NCI-H82 treated with DMSO at 0.1 percent for 48 hours (cell line): ENCODE measurements around the gene RNF166.

Source experiments
- DNase-seq: peaks from one replicate; lab custom pipeline; 2025; ENCODE audit not compliant: unreplicated experiment; lab: John Stamatoyannopoulos, UW

The RNF166 gene

DNA sequence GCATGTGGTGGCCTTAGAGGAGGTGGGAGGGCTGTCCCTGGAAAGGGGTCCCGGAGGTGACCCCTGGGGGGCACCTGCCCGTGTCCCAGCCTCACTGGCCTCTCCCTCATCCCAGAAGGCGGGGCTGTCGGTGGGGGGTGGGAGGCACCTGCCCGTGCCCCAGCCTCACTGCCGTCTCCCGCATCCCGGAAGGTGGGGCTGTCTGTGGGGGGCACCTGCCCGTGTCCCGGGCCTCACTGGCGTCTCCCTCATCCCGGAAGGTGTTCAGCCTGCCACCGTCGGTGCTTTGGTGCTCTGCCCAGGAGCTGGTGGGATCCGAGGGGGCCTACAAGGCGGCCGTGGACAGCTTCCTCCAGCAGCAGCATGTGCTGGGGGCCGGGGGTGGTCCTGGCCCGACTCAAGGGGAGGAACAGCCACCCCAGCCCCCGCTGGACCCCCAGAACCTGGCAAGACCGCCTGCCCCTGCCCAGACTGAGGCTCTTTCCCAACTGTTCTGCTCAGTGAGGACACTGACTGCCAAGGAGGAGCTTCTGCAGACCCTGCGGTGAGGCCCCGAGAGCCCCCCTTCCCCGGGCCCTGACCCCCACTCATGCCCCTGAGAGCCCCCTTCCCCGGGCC is 6.3 kb upstream of the RNF166 start:
- no peak for DNase-seq

DNA sequence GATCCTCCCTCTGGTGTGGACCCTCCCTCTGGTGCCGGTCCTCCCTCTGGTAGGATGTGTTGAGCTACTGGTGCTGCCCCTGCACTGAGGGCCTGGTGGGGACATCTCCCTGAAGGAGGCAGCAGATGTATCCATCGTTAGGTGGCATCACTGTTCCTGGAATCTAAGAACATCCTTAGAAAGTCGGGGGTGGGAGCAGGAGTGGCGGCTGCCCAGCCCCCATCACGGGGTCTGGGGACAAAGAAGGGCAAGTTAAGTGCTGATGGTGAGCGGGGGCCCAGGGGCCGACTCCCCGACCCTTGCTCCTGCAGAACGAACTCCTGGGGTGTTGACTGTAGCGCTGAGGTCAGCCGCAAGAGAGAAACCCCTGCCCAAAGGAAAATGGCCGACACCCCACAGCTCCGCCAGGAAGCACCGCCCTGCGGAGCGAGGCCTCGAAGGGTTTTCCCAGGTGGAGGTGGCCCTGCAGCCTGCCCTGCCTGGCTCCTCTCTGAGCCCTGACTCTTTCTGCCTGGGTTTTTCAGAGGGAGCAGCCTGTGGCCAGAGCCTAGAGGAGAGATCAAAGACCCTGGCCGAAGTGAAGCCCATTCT is 5.6 kb upstream of the RNF166 start:
- DNase-seq, result no peak

DNA sequence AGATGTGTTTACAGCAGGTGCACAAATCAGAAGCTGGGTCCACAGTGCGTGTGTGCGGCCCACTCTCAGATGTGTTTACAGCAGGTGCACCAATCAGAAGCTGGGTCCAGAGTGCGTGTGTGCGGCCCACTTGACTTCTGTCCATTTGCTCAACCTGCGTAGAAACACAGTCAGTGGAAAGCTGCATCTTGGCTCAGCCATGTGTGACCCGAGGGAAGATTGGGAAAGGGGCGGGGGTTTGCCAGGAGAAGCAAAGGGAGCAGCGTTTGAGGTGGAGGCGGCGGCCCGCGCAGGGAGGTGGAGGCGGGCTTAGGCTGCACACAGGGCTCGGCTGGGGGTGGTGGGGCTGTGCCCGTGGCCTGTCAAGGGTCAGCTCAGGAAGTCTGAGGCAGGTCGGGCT is 4.3 kb upstream of the RNF166 start:
- DNase-seq, result no peak

DNA sequence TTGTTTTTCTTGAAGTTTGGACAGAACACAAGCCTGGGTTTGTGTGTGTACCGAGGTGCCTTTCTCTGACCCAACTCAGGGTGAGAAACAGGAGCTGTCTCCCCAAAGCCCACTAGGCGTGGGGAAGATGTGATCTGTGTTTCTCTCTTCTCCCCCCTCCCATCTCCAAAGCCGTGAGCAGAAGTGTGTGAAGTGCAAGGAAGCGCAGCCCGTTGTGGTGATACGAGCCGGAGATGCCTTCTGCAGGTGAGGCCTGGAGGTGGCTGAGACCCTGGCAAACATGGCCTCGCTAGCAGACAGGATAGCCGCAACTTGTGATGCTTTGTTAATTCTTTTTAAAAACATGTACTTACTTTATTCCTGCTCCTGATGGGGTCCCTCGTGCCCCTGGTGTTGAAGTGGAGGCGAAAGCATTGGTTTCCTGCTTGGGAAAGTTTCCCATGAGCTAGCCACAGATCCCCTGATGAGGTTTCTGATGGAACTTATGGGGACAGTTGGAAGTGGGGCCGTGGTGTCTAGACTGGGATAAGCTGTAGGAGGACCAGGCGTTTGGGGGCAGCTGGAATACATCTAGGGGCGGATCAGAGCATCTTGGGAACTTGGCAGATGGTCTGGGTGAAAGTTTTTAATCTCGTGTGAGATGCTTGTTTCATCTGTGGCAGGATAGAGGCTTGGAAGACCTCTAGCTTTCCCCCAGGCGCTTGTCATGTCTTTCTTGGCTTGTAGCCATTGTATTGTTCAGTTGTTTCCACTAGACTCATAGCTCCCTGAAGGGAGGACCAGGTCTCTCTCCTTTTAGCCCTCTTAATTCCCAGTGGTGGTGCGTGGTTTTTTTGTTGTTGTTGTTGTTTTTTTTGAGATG is 988 bp upstream of the RNF166 start:
- DNase-seq, result peak; percentile 33

DNA sequence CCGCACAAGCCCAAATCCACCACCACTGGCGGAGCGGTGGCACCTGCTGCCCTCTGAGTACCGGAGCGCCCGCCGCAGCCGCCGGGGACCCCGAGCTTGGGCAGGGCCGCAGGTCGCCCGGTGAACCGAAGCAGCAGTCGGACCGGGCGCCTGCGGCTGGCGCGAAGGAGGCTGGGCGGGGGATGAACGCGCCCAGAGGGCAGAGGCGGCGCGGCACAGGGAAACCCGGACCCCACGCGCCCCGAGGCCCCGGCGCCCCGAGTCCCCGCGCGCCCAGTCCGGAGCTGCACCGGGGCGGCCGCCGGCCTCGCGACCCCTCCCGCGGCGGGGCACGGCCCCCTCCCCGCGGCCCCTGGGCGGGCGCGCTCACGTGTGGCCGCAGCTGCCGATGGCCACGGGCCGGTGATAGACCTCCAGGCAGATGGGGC is 393 bp downstream of the RNF166 start:
- DNase-seq, result no peak

DNA sequence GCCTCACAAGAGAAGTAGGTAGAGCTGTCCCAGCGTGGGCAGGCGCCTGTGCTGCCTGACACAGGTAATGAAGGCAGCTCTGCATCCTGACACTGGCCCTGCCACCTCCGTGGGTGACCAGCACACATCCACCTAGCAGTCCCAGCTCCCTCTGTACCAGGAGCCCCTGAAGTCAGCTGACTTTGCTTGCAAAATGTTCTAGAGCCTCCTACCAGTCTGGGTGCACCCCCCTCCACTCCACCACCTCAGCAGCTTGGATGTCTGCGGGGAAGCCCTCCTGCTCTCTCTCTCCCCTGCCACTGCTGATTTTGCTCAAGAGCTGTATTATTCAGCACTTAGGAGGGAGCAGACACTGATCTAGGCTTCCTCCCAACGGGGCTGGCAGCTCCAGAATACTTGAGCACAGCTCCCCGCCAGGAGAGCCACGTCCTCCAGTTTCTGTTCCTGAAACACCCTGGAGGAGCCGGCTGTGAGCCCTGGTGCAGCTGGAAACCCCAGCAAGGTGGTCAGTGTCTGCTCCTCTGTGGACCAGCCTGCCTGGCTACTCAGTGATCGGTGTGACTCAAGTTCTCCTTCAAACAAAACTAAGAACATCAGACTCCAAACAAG is 1.0 kb downstream of the RNF166 start:
- DNase-seq, result no peak

DNA sequence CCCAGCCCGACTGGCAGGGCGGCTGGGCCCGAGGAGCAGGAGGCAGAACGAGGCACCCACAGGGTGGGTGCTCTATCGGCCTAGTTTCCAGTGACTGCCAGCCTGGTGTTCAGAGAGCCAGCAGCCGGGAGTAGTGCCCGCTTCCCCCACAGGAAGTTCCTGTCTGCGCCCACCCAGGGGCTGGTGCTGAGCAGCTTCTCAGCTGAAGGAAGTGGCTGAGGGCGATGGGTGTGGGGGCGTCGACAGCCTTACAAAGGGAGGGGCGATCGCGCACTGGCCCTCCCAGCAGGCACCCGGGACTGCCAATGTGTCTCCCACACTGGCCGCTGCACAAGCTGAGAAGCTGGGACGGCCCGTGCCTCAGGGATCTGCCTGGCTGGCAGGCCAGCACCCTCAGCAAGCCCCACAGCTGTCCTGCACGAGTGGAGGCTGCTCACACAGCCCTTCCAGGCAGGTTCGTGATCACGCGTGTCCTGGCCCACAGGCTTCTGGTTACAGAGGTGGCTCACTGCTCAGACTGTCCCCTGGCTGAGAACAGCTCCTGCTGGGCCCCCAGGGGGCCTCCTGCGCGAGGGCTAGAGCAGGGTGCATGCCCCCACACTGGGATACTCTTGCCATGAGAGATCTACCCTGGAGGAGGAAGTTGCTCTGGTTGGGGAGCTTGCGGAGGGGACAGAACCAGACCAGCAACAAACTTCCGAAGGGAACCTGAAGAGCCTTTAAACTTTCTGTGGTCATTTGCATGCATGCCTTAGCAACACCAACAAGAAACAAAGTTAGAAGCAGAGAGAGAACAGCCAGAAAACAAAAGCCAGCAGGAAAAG is 2.5 kb downstream of the RNF166 start:
- DNase-seq, result no peak

DNA sequence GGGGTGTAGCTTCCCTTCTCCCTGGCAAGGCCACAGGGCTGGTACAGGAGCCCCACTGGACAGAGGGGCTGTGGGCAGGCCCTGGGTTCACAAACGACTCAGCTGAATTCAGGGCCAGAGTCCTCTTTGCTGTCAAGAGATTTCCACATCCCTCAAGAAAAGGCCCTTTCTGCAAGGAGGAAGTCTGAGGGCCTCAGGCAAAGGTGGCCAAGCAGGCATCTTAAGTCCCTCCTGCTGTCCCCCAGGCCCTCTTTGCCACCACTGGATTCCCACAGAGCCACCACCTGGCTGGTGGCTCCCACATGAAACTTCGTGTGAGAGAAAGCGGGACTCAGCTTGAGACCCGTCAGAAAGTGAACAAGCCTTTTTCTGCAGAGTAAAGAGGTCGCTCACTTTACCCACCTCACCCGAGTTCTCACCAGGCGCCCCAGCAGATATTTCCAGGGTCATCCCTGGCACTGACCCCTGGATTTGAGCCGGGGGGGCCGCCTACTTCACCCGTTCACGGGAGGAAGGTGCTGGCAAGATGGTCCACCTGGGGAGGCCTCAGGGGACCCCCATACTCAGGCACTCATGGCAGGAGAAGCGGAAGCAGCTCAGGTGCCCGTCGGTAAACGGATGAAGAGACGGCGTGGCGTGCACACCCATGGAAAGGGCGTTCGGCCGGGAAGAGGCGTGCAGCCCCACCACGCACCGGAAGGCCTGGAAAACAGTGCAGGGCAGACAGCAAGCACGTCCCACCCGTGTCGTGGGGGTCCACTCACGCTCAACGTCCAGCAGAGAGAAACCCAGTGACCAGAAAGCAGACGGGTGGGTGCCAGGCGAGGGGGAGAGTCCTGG is 3.6 kb downstream of the RNF166 start:
- no peak for DNase-seq

DNA sequence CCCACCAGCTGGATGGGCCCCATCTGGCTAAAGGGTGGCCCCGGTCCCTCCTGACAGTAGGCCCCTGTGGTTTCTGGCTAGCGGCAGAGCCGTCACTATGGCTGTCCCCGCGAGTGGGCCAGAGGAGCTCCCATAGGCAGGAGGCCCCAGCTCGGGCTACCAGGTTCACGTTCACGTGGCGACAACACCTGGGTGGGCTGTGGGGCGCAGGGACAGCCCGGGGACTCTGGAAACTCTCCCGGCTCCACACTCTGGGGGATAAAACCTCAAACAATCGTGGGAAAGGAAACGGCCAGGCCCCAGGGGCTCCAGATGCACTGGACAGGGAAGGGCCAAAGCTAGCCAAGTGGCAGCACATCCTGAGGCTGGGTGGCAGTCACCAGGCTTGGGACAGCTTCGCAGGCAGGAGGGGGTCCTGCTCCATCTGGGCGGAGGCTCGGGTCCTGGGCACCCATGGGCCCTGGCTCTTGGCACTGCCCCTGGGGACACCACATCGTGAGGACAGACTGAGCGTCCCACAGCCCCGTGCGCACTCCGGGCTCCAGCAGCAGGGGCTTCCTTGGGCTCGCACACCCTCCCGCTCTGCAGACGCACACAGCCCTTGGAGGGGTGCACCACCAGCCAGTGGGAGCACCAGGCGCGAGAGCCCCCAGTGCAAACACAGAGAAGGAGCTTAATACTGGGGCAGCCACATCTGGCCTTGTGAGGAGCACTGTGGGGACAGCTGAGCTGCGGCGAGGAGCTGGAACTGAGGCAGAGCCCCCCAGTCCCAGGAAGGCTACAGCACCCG is 4.4 kb downstream of the RNF166 start:
- DNase-seq, result no peak

DNA sequence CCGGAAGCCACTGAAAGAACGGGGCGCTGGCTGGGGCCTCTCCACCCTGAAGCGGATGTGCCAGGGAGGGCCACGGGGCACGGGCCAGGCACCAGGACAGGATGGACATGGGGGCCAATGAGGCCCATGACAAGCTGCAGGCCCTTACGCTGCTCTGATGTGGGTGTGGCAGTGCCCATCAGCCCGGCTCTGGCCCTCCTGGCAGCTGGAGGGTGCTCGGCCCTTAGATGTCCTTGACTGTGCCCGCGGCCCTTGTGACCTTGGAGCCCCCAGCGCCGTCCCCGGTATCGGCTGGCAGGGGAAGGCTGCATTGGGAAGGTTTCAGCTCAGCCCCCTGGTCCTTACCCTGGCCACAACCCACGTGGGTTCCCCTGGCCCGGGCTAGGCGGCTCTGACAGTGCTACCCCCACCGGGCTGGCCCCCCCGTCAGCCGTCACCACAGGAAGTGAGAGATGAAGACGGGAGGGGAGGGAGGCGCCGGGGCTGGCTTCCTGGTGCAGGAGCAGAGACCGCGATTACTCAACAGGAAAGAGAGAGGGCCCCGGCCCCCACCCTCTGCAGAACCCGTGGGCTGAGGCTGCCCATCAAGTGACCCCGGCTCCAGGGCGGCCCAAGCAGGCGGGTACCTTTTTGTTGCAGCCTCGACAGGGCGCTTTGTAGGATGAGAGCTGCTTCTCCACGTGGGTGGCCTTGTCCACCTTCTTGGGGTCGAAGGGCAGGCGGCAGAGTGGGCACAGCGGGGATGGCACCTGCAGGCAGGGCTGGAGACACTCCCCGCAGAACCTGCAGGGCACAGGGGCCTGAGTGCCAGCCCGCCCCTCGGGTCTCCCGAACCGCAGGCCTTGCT is 5.3 kb downstream of the RNF166 start:
- no peak for DNase-seq

DNA sequence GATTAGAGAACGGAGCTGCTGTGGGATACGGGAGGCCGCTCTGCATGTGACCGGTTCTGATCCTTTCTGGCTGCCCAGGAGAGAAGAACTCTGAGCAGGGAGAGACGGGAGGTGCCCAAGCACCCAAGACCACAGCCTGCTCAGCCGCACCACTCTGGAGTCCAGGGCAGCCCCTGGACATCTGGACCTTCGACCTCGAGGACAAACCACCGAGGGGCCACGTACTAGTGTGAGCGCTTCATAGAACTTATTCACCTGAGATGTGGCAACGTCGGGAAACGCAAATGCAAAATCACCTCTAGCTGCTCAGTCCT is 5.9 kb downstream of the RNF166 start:
- DNase-seq, result no peak

DNA sequence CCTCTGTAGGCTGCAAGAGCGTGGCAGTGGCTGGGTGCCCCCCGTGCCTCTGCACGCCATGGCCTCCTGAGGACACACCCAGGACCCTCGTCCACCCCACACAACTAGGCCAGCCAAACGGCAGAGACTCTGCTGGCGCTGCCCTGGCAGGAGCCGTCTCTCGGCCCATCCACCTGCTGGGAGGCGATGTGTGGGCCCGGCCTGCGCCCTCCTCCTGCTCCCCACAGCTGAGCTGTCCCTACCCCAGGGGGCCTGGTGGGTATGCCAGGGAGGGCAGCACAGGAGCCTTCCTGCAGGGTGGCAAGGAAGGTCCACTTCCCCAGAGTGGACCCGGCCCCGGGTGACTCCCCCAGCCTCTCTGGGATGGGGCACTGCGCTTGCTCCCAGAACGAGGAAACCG is 7.0 kb downstream of the RNF166 start:
- DNase-seq, result no peak

DNA sequence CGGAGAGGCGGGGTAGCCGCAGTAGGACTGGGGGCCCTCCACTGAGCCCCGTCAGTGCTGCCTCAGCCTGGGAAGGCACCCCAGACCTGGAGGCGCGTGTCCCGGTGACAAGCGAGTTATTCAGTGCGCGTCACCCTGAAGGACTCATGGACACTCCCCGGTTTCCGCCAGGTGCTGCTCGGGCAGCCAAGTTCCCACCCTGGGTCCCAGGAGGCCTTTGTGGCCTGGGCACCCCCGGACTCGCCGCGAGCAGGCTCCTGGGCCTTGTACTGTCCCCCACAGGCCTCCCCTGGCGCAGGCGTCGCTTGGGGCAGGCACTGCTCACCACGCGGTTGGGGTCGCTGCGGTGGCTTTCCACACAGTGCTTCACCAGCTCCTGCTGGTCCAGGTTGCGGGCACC is 7.6 kb downstream of the RNF166 start:
- no peak for DNase-seq

DNA sequence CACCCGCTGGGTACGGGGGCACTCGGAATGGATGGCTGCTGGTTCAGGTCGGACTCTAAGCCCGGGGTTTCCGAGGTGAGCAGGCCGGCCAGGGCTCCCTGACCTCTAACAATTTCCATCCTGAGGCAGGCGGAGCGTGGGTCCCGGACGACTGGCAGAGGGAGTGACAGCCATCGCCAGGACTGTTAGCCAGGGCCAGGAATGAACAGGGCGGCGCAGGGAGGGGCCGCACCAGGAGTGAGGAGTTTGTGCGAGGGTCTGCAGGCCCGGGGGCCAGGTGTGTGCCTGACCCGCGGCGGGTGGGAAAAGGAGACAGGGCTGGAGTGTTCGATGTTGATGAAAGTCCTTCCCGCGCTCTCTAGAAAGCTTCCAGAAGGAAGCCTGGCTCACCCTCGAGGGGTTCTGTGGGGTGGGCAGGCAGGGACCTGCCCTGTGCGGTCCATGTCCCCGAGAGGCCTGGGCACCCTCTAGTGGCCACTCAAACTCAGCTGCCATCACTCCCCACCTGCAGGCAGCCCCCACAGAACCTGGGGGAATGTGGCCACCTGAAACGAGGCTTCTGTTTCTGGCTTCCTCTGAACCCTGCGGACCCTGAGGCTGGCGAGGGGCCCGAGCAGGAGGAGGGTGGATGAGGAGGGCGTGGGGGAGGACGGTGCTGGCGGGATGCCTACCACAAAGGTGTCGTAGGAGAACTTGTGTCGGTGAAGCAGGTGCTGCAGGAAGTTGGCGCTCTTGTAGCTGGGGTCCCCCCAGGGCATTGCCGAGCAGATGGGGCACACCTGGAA is 8.2 kb downstream of the RNF166 start:
- no peak for DNase-seq

DNA sequence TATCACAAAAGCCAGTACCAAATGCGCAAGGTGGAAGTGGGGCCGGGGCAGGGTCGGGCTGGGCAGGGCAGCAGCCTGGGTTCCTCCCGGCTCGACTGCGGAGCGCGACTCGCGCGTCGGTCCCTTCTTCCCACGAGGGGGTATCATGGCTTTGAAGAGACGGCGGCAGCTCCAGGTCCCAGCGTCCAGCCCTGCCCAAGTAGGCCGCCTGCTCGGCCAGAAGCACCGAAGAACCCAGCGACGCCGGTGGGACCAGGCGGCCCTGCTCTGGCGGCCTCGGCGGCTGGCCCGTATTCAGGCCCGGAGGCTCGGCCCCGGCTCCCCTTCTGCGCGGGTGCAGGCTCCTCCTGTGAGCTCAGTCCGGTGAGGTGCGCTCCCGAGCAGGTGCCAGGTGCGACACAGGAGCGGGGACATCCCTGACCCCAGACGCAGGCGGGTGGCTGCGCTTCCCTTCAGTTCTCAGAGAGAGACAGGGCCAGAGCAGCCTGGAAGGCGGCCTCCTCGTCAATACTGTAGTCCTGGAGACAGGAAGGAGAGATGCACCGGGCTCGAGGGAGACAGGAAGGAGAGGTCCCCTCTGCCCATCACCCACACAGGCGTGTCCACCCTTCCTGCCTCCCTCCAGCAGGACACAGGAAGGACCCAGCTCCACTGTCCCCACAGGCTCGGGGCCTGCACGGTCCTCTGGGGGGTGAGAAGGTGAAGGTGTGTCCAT is 8.9 kb downstream of the RNF166 start:
- DNase-seq, result no peak

DNA sequence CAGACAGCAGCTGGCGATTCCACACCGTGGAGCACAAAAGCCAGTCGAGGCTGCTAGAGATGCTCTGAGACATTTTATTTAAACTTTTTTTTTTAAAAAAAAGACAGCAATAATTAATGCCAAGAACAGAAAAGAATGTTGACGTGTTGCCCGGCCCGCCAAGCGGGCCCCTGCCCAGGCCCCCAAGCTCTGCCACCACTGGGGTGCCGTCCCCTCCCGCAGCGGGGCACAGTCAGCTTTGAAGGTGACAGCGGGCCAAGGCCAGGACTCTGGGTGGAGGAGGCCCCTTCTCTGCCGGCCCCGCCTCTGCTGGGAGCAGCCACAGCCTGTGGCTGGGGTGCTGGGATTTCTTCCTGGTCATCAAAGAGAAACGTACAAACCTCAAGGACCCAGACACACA is 9.8 kb downstream of the RNF166 start:
- DNase-seq, result no peak

DNA sequence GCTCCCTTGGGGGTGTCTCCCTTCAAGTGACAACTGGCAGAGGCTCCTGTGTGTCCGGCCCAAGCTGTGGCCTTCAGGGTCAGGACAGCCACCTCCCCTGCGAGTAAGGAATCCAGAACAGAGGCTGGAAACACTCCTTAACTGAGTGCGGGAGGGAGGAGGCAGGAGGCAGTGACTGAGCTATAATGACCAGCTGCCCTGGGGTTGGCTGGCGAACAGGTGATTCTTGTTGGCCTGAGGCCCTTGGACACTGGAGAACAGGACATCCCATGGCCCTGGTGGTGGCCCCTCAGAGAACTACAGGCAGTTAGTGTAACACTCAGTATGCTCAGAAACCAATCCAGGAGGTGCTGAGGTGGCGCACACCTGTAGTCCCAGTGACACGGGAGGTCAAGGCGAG is 10.5 kb downstream of the RNF166 start:
- DNase-seq, result no peak
